ENCODE results near the gene SPIRE1.

SPIRE1 gene

GRCh38 chr18:12431561-12431960, 226.3 kb downstream of the SPIRE1 start:
- H4K91ac ChIP-seq (ENCODE audit: low read depth, low read length, poor library complexity) = no peak overlapping the region
- no peak overlapping the region for H2AK5ac ChIP-seq (ENCODE audit: low read depth, low read length)
- no peak overlapping the region for H2BK15ac ChIP-seq (ENCODE audit: low read length)
- no peak overlapping the region for H3K23ac ChIP-seq (ENCODE audit: low read depth, low read length, poor library complexity)
- peaks cover 0 to 19% of the 10 kb centered on the region in 2 donors for H3K9me3 ChIP-seq (replicated peaks in 1 of 2; ENCODE audit: control insufficient read depth in 2 of 2, insufficient read depth in 1 of 2, low read depth in 1 of 2, low read length in 2 of 2)
- no CpG with 5 or more reads among the region's 16 CpGs for WGBS, 2 donors (ENCODE audit: extremely low coverage in 2 of 2, insufficient read length in 2 of 2, insufficient replicate concordance in 1 of 2)
- H2BK120ac ChIP-seq (ENCODE audit: low read depth, low read length) = no peak overlapping the region
- H3K14ac ChIP-seq (ENCODE audit: low read length) = no peak overlapping the region
- no peak overlapping the region for H2AFZ ChIP-seq (ENCODE audit: low read length)
- no peak overlapping the region for H4K8ac ChIP-seq (ENCODE audit: low read depth, low read length)
- no peak overlapping the region for H3K4ac ChIP-seq (ENCODE audit: low read length)
- no peak overlapping the region for H3K4me2 ChIP-seq (ENCODE audit: insufficient read depth, low read length, poor library complexity, severe bottlenecking)
- no peak overlapping the region for H3K18ac ChIP-seq (ENCODE audit: low read length)
- H3K79me1 ChIP-seq (ENCODE audit: low read depth, low read length) = peaks cover 2% of the 10 kb centered on the region
- no peak overlapping the region for H2BK12ac ChIP-seq (ENCODE audit: low read length)
- H3K27me3 ChIP-seq (ENCODE audit: control insufficient read depth in 3 of 3, insufficient read depth in 3 of 3, low read depth in 1 of 3, low read length in 3 of 3) = peaks cover 0 to 2% (median 0%) of the 10 kb centered on the region in 3 experiments
- no peak overlapping the region for H3K9ac ChIP-seq (ENCODE audit: low read depth, low read length, poor library complexity)
- H3K4me3 ChIP-seq (ENCODE audit: low read length in 2 of 2) = no peak overlapping the region
- H3K36me3 ChIP-seq (replicated peaks in 1 of 2; ENCODE audit: control insufficient read depth in 2 of 2, insufficient read depth in 2 of 2, low read length in 2 of 2) = peaks cover 39 to 49% of the 10 kb centered on the region in 2 donors
- DNase-seq (ENCODE audit: low spot score) = no peak
- H3K4me1 ChIP-seq (ENCODE audit: control insufficient read depth in 2 of 2, insufficient read depth in 1 of 2, low read depth in 1 of 2, low read length in 2 of 2) = peaks cover 0 to 3% of the 10 kb centered on the region in 2 donors
- H3K27ac ChIP-seq (replicated peaks; ENCODE audit: low read length) = no peak overlapping the region
- H2BK5ac ChIP-seq (ENCODE audit: low read length) = no peak overlapping the region

- H2BK15ac ChIP-seq (ENCODE audit: low read length) = no peak overlapping the region
- peaks cover 2% of the 10 kb centered on the region for H3K79me1 ChIP-seq (ENCODE audit: low read depth, low read length)
- H2BK12ac ChIP-seq (ENCODE audit: low read length) = peak overlapping the region; percentile 28
- no peak for DNase-seq (ENCODE audit: low spot score)
- WGBS, 2 donors (ENCODE audit: extremely low coverage in 2 of 2, insufficient read length in 2 of 2, insufficient replicate concordance in 1 of 2) = 100% methylated on average over 3 of the region's 8 CpGs; no CpG with 5 or more reads in 1 of the 2 donors
- H4K8ac ChIP-seq (ENCODE audit: low read depth, low read length) = peak overlapping the region; percentile 92
- H2BK5ac ChIP-seq (ENCODE audit: low read length) = no peak overlapping the region
- H3K14ac ChIP-seq (ENCODE audit: low read length) = no peak overlapping the region
- H3K9ac ChIP-seq (ENCODE audit: low read depth, low read length, poor library complexity) = peak overlapping the region; percentile 55
- H3K23ac ChIP-seq (ENCODE audit: low read depth, low read length, poor library complexity) = peak overlapping the region; percentile 2
- peak overlapping the region in 1 of 2 donors; percentile 66 for H3K4me3 ChIP-seq (ENCODE audit: low read length in 2 of 2)
- H3K27ac ChIP-seq (replicated peaks; ENCODE audit: low read length) = no peak overlapping the region
- peak overlapping the region; percentile 50 for H4K91ac ChIP-seq (ENCODE audit: low read depth, low read length, poor library complexity)
- no peak overlapping the region for H3K4ac ChIP-seq (ENCODE audit: low read length)
- no peak overlapping the region for H3K4me2 ChIP-seq (ENCODE audit: insufficient read depth, low read length, poor library complexity, severe bottlenecking)
- no peak overlapping the region for H2AK5ac ChIP-seq (ENCODE audit: low read depth, low read length)
- peaks cover 0 to 2% (median 0%) of the 10 kb centered on the region in 3 experiments for H3K27me3 ChIP-seq (ENCODE audit: control insufficient read depth in 3 of 3, insufficient read depth in 3 of 3, low read depth in 1 of 3, low read length in 3 of 3)
- H3K4me1 ChIP-seq (ENCODE audit: control insufficient read depth in 2 of 2, insufficient read depth in 1 of 2, low read depth in 1 of 2, low read length in 2 of 2) = peaks cover 0 to 3% of the 10 kb centered on the region in 2 donors
- H3K36me3 ChIP-seq (replicated peaks in 1 of 2; ENCODE audit: control insufficient read depth in 2 of 2, insufficient read depth in 2 of 2, low read length in 2 of 2) = peaks cover 39 to 50% of the 10 kb centered on the region in 2 donors
- H2BK120ac ChIP-seq (ENCODE audit: low read depth, low read length) = no peak overlapping the region
- peaks cover 0 to 21% of the 10 kb centered on the region in 2 donors for H3K9me3 ChIP-seq (replicated peaks in 1 of 2; ENCODE audit: control insufficient read depth in 2 of 2, insufficient read depth in 1 of 2, low read depth in 1 of 2, low read length in 2 of 2)
- no peak overlapping the region for H2AFZ ChIP-seq (ENCODE audit: low read length)
- H3K18ac ChIP-seq (ENCODE audit: low read length) = no peak overlapping the region
Observed at GRCh38 chr18:12430137-12430990, 227.5 kb downstream of the SPIRE1 start.

- Histone ChIP-seq H3K4me3 (ENCODE audit: low read length in 2 of 2) (no peak overlapping the region), H2BK120ac (ENCODE audit: low read depth, low read length) (no peak overlapping the region), H3K27ac (replicated peaks; ENCODE audit: low read length) (no peak overlapping the region), H3K79me1 (ENCODE audit: low read depth, low read length) (peaks cover 2% of the 10 kb centered on the region), H3K4me1 (ENCODE audit: control insufficient read depth in 2 of 2, insufficient read depth in 1 of 2, low read depth in 1 of 2, low read length in 2 of 2) (peaks cover 0 to 3% of the 10 kb centered on the region in 2 donors), H2AFZ (ENCODE audit: low read length) (no peak overlapping the region), H3K9ac (ENCODE audit: low read depth, low read length, poor library complexity) (no peak overlapping the region), H2AK5ac (ENCODE audit: low read depth, low read length) (no peak overlapping the region), H3K14ac (ENCODE audit: low read length) (no peak overlapping the region), H4K91ac (ENCODE audit: low read depth, low read length, poor library complexity) (no peak overlapping the region), H3K36me3 (replicated peaks in 1 of 2; ENCODE audit: control insufficient read depth in 2 of 2, insufficient read depth in 2 of 2, low read length in 2 of 2) (peaks cover 39 to 48% of the 10 kb centered on the region in 2 donors), H2BK12ac (ENCODE audit: low read length) (no peak overlapping the region), H3K4me2 (ENCODE audit: insufficient read depth, low read length, poor library complexity, severe bottlenecking) (no peak overlapping the region), H3K4ac (ENCODE audit: low read length) (no peak overlapping the region), H3K18ac (ENCODE audit: low read length) (no peak overlapping the region), H4K8ac (ENCODE audit: low read depth, low read length) (no peak overlapping the region), H3K27me3 (ENCODE audit: control insufficient read depth in 3 of 3, insufficient read depth in 3 of 3, low read depth in 1 of 3, low read length in 3 of 3) (peaks cover 0 to 2% (median 0%) of the 10 kb centered on the region in 3 experiments), H2BK15ac (ENCODE audit: low read length) (no peak overlapping the region), H3K23ac (ENCODE audit: low read depth, low read length, poor library complexity) (no peak overlapping the region), H3K9me3 (replicated peaks in 1 of 2; ENCODE audit: control insufficient read depth in 2 of 2, insufficient read depth in 1 of 2, low read depth in 1 of 2, low read length in 2 of 2) (peaks cover 0 to 21% of the 10 kb centered on the region in 2 donors), H2BK5ac (ENCODE audit: low read length) (no peak overlapping the region)
- WGBS, 2 donors (ENCODE audit: extremely low coverage in 2 of 2, insufficient read length in 2 of 2, insufficient replicate concordance in 1 of 2) = no CpG with 5 or more reads among the region's 16 CpGs
- no peak for DNase-seq (ENCODE audit: low spot score)
Observed at GRCh38 chr18:12429556-12429955, 228.4 kb downstream of the SPIRE1 start.

GRCh38 chr18:12428923-12429322, 229.0 kb downstream of the SPIRE1 start:
- Histone ChIP-seq H3K4me2 (ENCODE audit: insufficient read depth, low read length, poor library complexity, severe bottlenecking) (no peak overlapping the region), H2BK15ac (ENCODE audit: low read length) (no peak overlapping the region), H3K4ac (ENCODE audit: low read length) (no peak overlapping the region), H3K27ac (replicated peaks; ENCODE audit: low read length) (no peak overlapping the region), H3K4me3 (ENCODE audit: low read length in 2 of 2) (no peak overlapping the region), H3K4me1 (ENCODE audit: control insufficient read depth in 2 of 2, insufficient read depth in 1 of 2, low read depth in 1 of 2, low read length in 2 of 2) (peaks cover 0 to 3% of the 10 kb centered on the region in 2 donors), H4K8ac (ENCODE audit: low read depth, low read length) (no peak overlapping the region), H2BK5ac (ENCODE audit: low read length) (no peak overlapping the region), H2AK5ac (ENCODE audit: low read depth, low read length) (no peak overlapping the region), H3K27me3 (ENCODE audit: control insufficient read depth in 3 of 3, insufficient read depth in 3 of 3, low read depth in 1 of 3, low read length in 3 of 3) (peaks cover 0 to 2% (median 0%) of the 10 kb centered on the region in 3 experiments), H3K79me1 (ENCODE audit: low read depth, low read length) (peaks cover 2% of the 10 kb centered on the region), H3K9me3 (replicated peaks in 1 of 2; ENCODE audit: control insufficient read depth in 2 of 2, insufficient read depth in 1 of 2, low read depth in 1 of 2, low read length in 2 of 2) (peaks cover 0 to 21% of the 10 kb centered on the region in 2 donors), H3K14ac (ENCODE audit: low read length) (no peak overlapping the region), H3K18ac (ENCODE audit: low read length) (no peak overlapping the region), H2AFZ (ENCODE audit: low read length) (no peak overlapping the region), H2BK12ac (ENCODE audit: low read length) (no peak overlapping the region), H2BK120ac (ENCODE audit: low read depth, low read length) (no peak overlapping the region), H3K36me3 (replicated peaks in 1 of 2; ENCODE audit: control insufficient read depth in 2 of 2, insufficient read depth in 2 of 2, low read length in 2 of 2) (peaks cover 39 to 47% of the 10 kb centered on the region in 2 donors), H4K91ac (ENCODE audit: low read depth, low read length, poor library complexity) (no peak overlapping the region), H3K9ac (ENCODE audit: low read depth, low read length, poor library complexity) (peak overlapping the region; percentile 30), H3K23ac (ENCODE audit: low read depth, low read length, poor library complexity) (no peak overlapping the region)
- DNase-seq (ENCODE audit: low spot score) = no peak
- no CpG with 5 or more reads among the region's 12 CpGs for WGBS, 2 donors (ENCODE audit: extremely low coverage in 2 of 2, insufficient read length in 2 of 2, insufficient replicate concordance in 1 of 2)

All from neuronal stem cell (in vitro differentiated cells).